T-cell (primary cell): ENCODE data around the gene CIC. TPM values are rescaled to one million over a fixed set of nuclear protein-coding genes. Genes with fewer than 3 reads are reported as not detected.

ENCODE experiments used
- ATAC-seq, 4 experiments: fragments of 200-7000 bp in 3 of 4; fragments of 150-1000 bp in 1 of 4; cut with Tn5 transposase; replicated peaks in 1 of 4; 1 replicate in 3 of 4; 2 replicates in 1 of 4; pipeline ENCODE4 v1.10.0; 2021; ENCODE audit warnings: moderate library complexity in 3 of 4, mild to moderate bottlenecking in 2 of 4, moderate number of reproducible peaks in 1 of 4
- CTCF ChIA-PET, 2 donors: fragments of 300-600 bp; sonication (Branson Sonifier 250); formaldehyde crosslinking; loops; one replicate each; lab custom pipeline; 2022; ENCODE audit warnings: antibody characterized with exemption in 2 of 2; lab: Charles Lee
- POLR2A ChIA-PET, 2 donors: fragments of 300-600 bp; sonication (Branson Sonifier 250); formaldehyde crosslinking; loops; one replicate each; lab custom pipeline; 2022; ENCODE audit warnings: antibody characterized with exemption in 2 of 2; lab: Charles Lee
- DNase-seq, 35 experiments: peaks; one replicate each; pipeline versions ENCODE4 v3.0.0 to v3.0.0-alpha.2; 2013 to 2023
- H3K27ac ChIP-seq: one replicate; pipeline ENCODE4 v1.5.1; 2013; ENCODE audit warnings: low read length
- H3K27me3 ChIP-seq, 2 experiments: replicated peaks in 1 of 2; 1 replicate in 1 of 2; 2 replicates in 1 of 2; pipeline versions ENCODE4 v1.6.1 to v1.7.0; 2013; ENCODE audit warnings: low read length in 1 of 2, mixed read lengths in 1 of 2; ENCODE audit not compliant: control insufficient read depth in 2 of 2, insufficient read depth in 2 of 2; ENCODE audit errors: extremely low read depth in 1 of 2
- H3K36me3 ChIP-seq, 2 donors: 1 replicate in 1 of 2; 2 replicates in 1 of 2; pipeline versions ENCODE4 v1.6.1 to v1.7.0; 2013; ENCODE audit warnings: low read length in 1 of 2; ENCODE audit not compliant: control insufficient read depth in 2 of 2, insufficient read depth in 1 of 2; ENCODE audit errors: extremely low read depth in 1 of 2
- H3K4me1 ChIP-seq, 2 experiments: 1 replicate in 1 of 2; 2 replicates in 1 of 2; pipeline versions ENCODE4 v1.6.1 to v1.7.0; 2013; ENCODE audit warnings: low read length in 2 of 2, mixed read lengths in 1 of 2; ENCODE audit not compliant: insufficient read depth in 2 of 2, control insufficient read depth in 1 of 2; ENCODE audit errors: extremely low read depth in 1 of 2
- H3K4me3 ChIP-seq, 2 donors: 1 replicate in 1 of 2; 2 replicates in 1 of 2; pipeline versions ENCODE4 v1.5.1 to v1.7.0; 2013; ENCODE audit warnings: mild to moderate bottlenecking in 2 of 2, low read length in 1 of 2, moderate library complexity in 1 of 2; ENCODE audit not compliant: control insufficient read depth in 1 of 2; ENCODE audit errors: extremely low read depth in 1 of 2
- H3K9me3 ChIP-seq: 2 replicates; pipeline ENCODE4 v1.7.0; 2013
- H3K27ac Mint-ChIP-seq, 2 donors: one replicate each; pipeline ENCODE4 v1.8.0; 2020 to 2021; ENCODE audit warnings: mild to moderate bottlenecking in 2 of 2, mixed read lengths in 2 of 2
- H3K27me3 Mint-ChIP-seq, 2 donors: one replicate each; pipeline ENCODE4 v1.8.0; 2021 to 2022; ENCODE audit warnings: mixed read lengths in 2 of 2
- H3K36me3 Mint-ChIP-seq: one replicate; pipeline ENCODE4 v1.8.0; 2021; ENCODE audit warnings: mixed read lengths
- H3K4me1 Mint-ChIP-seq, 3 donors: one replicate each; pipeline ENCODE4 v1.8.0; 2020 to 2022; ENCODE audit warnings: mixed read lengths in 3 of 3, mild to moderate bottlenecking in 1 of 3
- H3K4me3 Mint-ChIP-seq, 3 donors: one replicate each; pipeline ENCODE4 v1.8.0; 2020 to 2022; ENCODE audit warnings: mild to moderate bottlenecking in 3 of 3, mixed read lengths in 3 of 3, moderate library complexity in 3 of 3
- H3K9me3 Mint-ChIP-seq, 3 donors: one replicate each; pipeline ENCODE4 v1.8.0; 2020 to 2022; ENCODE audit warnings: mixed read lengths in 3 of 3
- WGBS: methylation state at CpG from one replicate; pipeline ENCODE4 v1.1.5; 2013; ENCODE audit warnings: missing lambda C conversion rate; ENCODE audit not compliant: insufficient coverage; 5-methylcytosine and 5-hydroxymethylcytosine counted together
- total RNA-seq, 35 experiments: library from RNA in 6 of 35; stranded (reverse) in 6 of 35; fragments of 120-200 nt in 1 of 35; gene quantifications; one replicate each; pipeline versions ENCODE4 v1.2.1 to v1.2.4 and lab custom pipeline; 2013 to 2026

The CIC gene
- total RNA-seq, 5 donors from 2014 or later (not counting 1 experiment from before 2014, with no cell fraction given), result 93.9 to 110 (median 104) TPM

GRCh38 chr19:42233106-42233505, 35.9 kb upstream of the CIC start:
- ATAC-seq, result no peak
- Mint-ChIP-seq H3K4me3 (no peak overlapping the region), H3K27ac (peak overlapping the region in 1 of 2 donors; percentile 72), H3K36me3 (peaks cover 43% of the 10 kb centered on the region), H3K4me1 (peaks cover 14 to 24% (median 22%) of the 10 kb centered on the region in 3 donors), H3K27me3 (no peaks in the 10 kb centered on the region), H3K9me3 (no peaks in the 10 kb centered on the region)
- Histone ChIP-seq H3K9me3 (no peaks in the 10 kb centered on the region), H3K27ac (no peak overlapping the region), H3K27me3 (no peaks in the 10 kb centered on the region), H3K36me3 (peaks cover 13 to 90% of the 10 kb centered on the region in 2 donors), H3K4me3 (no peak overlapping the region), H3K4me1 (peaks cover 0 to 16% of the 10 kb centered on the region in 2 experiments)
- no peak for DNase-seq
- CTCF ChIA-PET, result interaction anchor here in 1 of 2 donors (0.9 kb wide), 1 partner anchor 47 kb away, joined by 3 read pairs; no protein-coding TSS in a partner anchor
- POLR2A ChIA-PET, result no interaction called here
- WGBS, result 87% methylated on average over 3 of the region's 7 CpGs

DNA sequence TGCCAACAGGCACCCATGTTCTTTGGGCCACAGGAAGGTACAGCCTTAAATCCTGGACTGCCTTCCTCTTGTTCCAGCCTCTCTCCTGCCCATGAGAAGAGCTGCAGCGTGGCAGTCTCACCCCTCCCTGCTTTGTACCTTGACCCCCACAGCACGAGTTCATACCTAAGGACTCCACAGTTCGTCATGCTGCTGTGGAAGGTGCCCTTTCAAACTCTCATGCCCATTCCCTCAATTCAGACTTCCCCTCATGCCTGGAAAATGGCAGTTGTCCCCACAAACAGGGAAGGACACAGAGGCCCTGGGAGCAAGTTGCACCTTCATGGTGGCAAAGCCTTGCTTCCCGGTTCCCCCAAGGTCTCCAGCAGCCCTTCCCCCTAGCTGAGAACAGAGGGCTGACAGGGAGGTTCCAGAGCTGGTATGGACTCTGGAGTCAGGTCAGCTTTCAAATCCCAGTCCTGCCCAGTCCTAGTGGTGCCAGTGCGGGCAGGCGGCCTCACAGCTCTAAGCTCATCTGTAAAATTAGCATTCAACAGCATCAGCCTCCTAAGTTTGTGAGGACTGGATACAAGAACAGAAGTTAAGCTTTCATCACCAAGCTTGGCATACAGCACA, 35.3 kb upstream of the CIC start:
- ChIA-PET CTCF (no interaction called here), POLR2A (no interaction called here)
- peaks cover 13 to 22% (median 22%) of the 10 kb centered on the region in 3 donors for H3K4me1 Mint-ChIP-seq
- 97% methylated on average over 6 of the region's 6 CpGs for WGBS
- no peaks in the 10 kb centered on the region for H3K9me3 ChIP-seq
- H3K27ac ChIP-seq, result no peak overlapping the region
- no peak overlapping the region for H3K4me3 ChIP-seq
- H3K36me3 ChIP-seq, result peaks cover 13 to 86% of the 10 kb centered on the region in 2 donors
- H3K4me1 ChIP-seq, result peaks cover 0 to 18% of the 10 kb centered on the region in 2 experiments
- H3K27me3 ChIP-seq, result no peaks in the 10 kb centered on the region
- no peak for DNase-seq
- no peaks in the 10 kb centered on the region for H3K27me3 Mint-ChIP-seq
- H3K27ac Mint-ChIP-seq, result peak overlapping the region in 1 of 2 donors; percentile 48
- ATAC-seq, result no peak
- H3K9me3 Mint-ChIP-seq, result no peaks in the 10 kb centered on the region
- H3K36me3 Mint-ChIP-seq, result peaks cover 43% of the 10 kb centered on the region
- no peak overlapping the region for H3K4me3 Mint-ChIP-seq

- Mint-ChIP-seq H3K4me1 (peaks cover 17 to 26% (median 25%) of the 10 kb centered on the region in 3 donors), H3K9me3 (no peaks in the 10 kb centered on the region), H3K36me3 (peaks cover 46% of the 10 kb centered on the region), H3K27me3 (no peaks in the 10 kb centered on the region), H3K27ac (no peak overlapping the region), H3K4me3 (no peak overlapping the region)
- no peak overlapping the region for H3K4me3 ChIP-seq
- H3K27me3 ChIP-seq, result no peaks in the 10 kb centered on the region
- DNase-seq (no peak), ATAC-seq (no peak)
- peaks cover 0 to 23% of the 10 kb centered on the region in 2 experiments for H3K4me1 ChIP-seq
- H3K27ac ChIP-seq, result no peak overlapping the region
- CTCF ChIA-PET, result no interaction called here
- no peaks in the 10 kb centered on the region for H3K9me3 ChIP-seq
- peaks cover 13 to 82% of the 10 kb centered on the region in 2 donors for H3K36me3 ChIP-seq
- 100% methylated on average over 8 of the region's 11 CpGs for WGBS
- POLR2A ChIA-PET, result interaction anchor here in 1 of 2 donors (0.6 kb wide), 1 partner anchor 45 kb away, joined by 3 read pairs; no protein-coding TSS in a partner anchor
Observed at GRCh38 chr19:42234364-42234763, 34.7 kb upstream of the CIC start.

- Mint-ChIP-seq H3K27ac (peak overlapping the region in 1 of 2 donors; percentile 16), H3K9me3 (no peaks in the 10 kb centered on the region), H3K4me1 (peaks cover 20 to 29% (median 26%) of the 10 kb centered on the region in 3 donors), H3K4me3 (no peak overlapping the region), H3K27me3 (no peaks in the 10 kb centered on the region), H3K36me3 (peaks cover 46% of the 10 kb centered on the region)
- Histone ChIP-seq H3K4me1 (peaks cover 0 to 24% of the 10 kb centered on the region in 2 experiments), H3K27me3 (no peaks in the 10 kb centered on the region), H3K9me3 (no peaks in the 10 kb centered on the region), H3K27ac (no peak overlapping the region), H3K4me3 (no peak overlapping the region), H3K36me3 (peaks cover 13 to 81% of the 10 kb centered on the region in 2 donors)
- ChIA-PET POLR2A (no interaction called here), CTCF (no interaction called here)
- DNase-seq, result no peak
- no peak for ATAC-seq
- 80% methylated on average over 4 of the region's 5 CpGs for WGBS
Observed at GRCh38 chr19:42235181-42235580, 33.9 kb upstream of the CIC start.

DNA sequence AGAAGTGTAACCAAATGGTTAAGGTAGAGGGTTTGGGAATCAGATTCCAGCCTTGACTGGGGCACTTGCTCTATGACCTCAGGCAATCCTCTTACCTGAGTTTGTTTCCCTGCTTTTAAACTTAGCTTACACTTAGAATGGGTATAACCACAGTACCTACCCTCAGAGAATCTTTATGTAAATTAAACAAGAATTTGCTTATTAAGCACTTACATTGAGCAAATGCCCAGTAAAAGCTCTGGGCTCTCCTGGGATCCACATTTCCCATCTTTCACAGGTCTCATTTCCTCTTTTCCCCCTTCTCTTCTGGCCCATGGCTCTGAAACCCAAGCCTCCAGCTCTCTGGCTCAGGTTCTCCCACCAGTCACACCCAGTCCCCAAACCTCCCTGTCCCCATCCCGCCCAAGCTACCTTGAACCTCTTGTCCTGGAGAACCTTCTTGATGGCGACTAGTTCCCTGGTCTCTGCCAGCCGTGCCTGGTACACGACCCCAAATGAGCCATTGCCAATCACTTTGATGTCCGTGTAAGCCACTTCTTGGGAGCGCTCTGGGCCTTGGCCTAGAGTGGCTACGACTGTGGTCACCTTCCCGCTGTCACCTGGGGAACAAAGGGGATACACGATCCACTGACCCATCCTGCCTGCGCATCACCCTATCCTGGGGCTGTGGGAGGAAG, 29.4 kb upstream of the CIC start:
- POLR2A ChIA-PET, result interaction anchor here in 1 of 2 donors (0.6 kb wide), 1 partner anchor 9 kb away, joined by 4 read pairs; no protein-coding TSS in a partner anchor
- H3K36me3 Mint-ChIP-seq, result peaks cover 29% of the 10 kb centered on the region
- peak overlapping the region in 2 of 3 donors; percentile 34 to 89 for H3K4me3 Mint-ChIP-seq
- no peaks in the 10 kb centered on the region for H3K9me3 Mint-ChIP-seq
- 90% methylated on average over 7 of the region's 10 CpGs for WGBS
- H3K4me1 Mint-ChIP-seq, result peaks cover 47 to 54% (median 54%) of the 10 kb centered on the region in 3 donors
- no peak overlapping the region for H3K4me3 ChIP-seq
- no peaks in the 10 kb centered on the region for H3K27me3 Mint-ChIP-seq
- H3K36me3 ChIP-seq, result peaks cover 6 to 41% of the 10 kb centered on the region in 2 donors
- ATAC-seq, result no peak
- no peak for DNase-seq
- H3K27me3 ChIP-seq, result no peaks in the 10 kb centered on the region
- H3K27ac Mint-ChIP-seq, result peak overlapping the region; percentile 39 to 46
- CTCF ChIA-PET, result interaction anchor here in 1 of 2 donors (0.9 kb wide), 1 partner anchor 8 kb away, joined by 4 read pairs; no protein-coding TSS in a partner anchor
- H3K4me1 ChIP-seq, result peaks cover 10 to 52% of the 10 kb centered on the region in 2 experiments
- no peak overlapping the region for H3K27ac ChIP-seq
- no peaks in the 10 kb centered on the region for H3K9me3 ChIP-seq

GRCh38 chr19:42241279-42241678, 27.8 kb upstream of the CIC start:
- Mint-ChIP-seq H3K4me3 (peak overlapping the region; percentile 78 to 89 (median 83)), H3K36me3 (peaks cover 23% of the 10 kb centered on the region), H3K27me3 (no peaks in the 10 kb centered on the region), H3K4me1 (peaks cover 56 to 61% (median 59%) of the 10 kb centered on the region in 3 donors), H3K27ac (peak overlapping the region in 1 of 2 donors; percentile 82), H3K9me3 (no peaks in the 10 kb centered on the region)
- Histone ChIP-seq H3K9me3 (no peaks in the 10 kb centered on the region), H3K4me3 (peak overlapping the region; percentile 64), H3K36me3 (peaks cover 6 to 26% of the 10 kb centered on the region in 2 donors), H3K4me1 (peaks cover 10 to 54% of the 10 kb centered on the region in 2 experiments), H3K27ac (peak overlapping the region; percentile 72), H3K27me3 (no peaks in the 10 kb centered on the region)
- ATAC-seq (no peak), DNase-seq (no peak)
- POLR2A ChIA-PET, result no interaction called here
- WGBS, result 100% methylated on average over 3 of the region's 3 CpGs
- CTCF ChIA-PET, result no interaction called here
